ENCODE data around the gene PPP1R3G. TPM values are rescaled to one million over a fixed set of nuclear protein-coding genes. Genes with fewer than 3 reads are reported as not detected.

The PPP1R3G gene
- total RNA-seq, 1 donor from 2014 or later = 0.39 TPM

DNA sequence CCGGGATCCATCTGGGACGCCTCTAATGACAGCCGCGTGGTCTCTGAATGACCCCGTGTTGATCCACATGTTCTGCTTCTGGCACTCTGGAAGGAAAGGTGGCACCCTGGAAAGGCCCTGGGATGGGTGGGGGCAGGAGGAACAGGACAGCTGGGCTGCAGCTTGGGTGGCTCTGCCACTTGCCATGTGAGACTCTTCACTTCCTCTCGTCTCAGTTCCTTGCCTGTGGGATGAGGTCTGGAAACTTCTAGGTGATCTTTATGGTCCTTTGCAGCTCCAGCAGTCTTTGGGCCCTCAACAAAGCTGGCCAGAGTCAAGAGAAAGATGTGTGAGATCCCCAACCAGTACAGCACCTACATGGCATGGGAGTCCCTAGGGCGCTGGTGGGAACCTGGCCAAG is 26.5 kb downstream of the PPP1R3G start:
- Histone ChIP-seq H3K36me3 (ENCODE audit: insufficient read depth, low read length) (no peaks in the 10 kb centered on the region), H3K4me2 (ENCODE audit: low read length) (no peak overlapping the region), H3K4me1 (ENCODE audit: insufficient read depth, low read length) (no peaks in the 10 kb centered on the region), H3K27ac (ENCODE audit: low read depth, low read length) (no peak overlapping the region), H3K9ac (ENCODE audit: low read length) (no peak overlapping the region), H3K9me3 (ENCODE audit: insufficient read depth, low read depth, low read length) (no peaks in the 10 kb centered on the region), H3K79me2 (ENCODE audit: insufficient read depth, low read length) (no peaks in the 10 kb centered on the region), H3K27me3 (ENCODE audit: insufficient read depth, low read length) (no peaks in the 10 kb centered on the region), H3K4me3 (ENCODE audit: insufficient read depth, low read depth, low read length) (no peak overlapping the region), H2AFZ (ENCODE audit: low read depth, low read length) (no peak overlapping the region), H4K20me1 (ENCODE audit: insufficient read depth, low read length) (peaks cover 24% of the 10 kb centered on the region)
- H3K4me3 Mint-ChIP-seq (ENCODE audit: unreplicated experiment) = no peak overlapping the region
- H3K36me3 Mint-ChIP-seq (ENCODE audit: low read depth, unreplicated experiment) = peaks cover 17% of the 10 kb centered on the region
- H3K27ac Mint-ChIP-seq (ENCODE audit: unreplicated experiment) = no peak overlapping the region
- H3K4me1 Mint-ChIP-seq (ENCODE audit: low read depth, unreplicated experiment) = peaks cover 11% of the 10 kb centered on the region
- TF ChIP-seq CTCF (IDR thresholded peaks at IDR 0.05; ENCODE audit: insufficient read depth, low read depth, low read length) = no peak
- TF ChIP-seq EZH2 (IDR thresholded peaks at IDR 0.05; ENCODE audit: insufficient read depth, low read length) = no peak
- no peak for FAIRE-seq
- no peak for DNase-seq (ENCODE audit: low read depth)
- peaks cover 4% of the 10 kb centered on the region for H3K27me3 Mint-ChIP-seq (ENCODE audit: low read depth, unreplicated experiment)
- H3K9me3 Mint-ChIP-seq (ENCODE audit: unreplicated experiment) = peaks cover 5% of the 10 kb centered on the region

DNA sequence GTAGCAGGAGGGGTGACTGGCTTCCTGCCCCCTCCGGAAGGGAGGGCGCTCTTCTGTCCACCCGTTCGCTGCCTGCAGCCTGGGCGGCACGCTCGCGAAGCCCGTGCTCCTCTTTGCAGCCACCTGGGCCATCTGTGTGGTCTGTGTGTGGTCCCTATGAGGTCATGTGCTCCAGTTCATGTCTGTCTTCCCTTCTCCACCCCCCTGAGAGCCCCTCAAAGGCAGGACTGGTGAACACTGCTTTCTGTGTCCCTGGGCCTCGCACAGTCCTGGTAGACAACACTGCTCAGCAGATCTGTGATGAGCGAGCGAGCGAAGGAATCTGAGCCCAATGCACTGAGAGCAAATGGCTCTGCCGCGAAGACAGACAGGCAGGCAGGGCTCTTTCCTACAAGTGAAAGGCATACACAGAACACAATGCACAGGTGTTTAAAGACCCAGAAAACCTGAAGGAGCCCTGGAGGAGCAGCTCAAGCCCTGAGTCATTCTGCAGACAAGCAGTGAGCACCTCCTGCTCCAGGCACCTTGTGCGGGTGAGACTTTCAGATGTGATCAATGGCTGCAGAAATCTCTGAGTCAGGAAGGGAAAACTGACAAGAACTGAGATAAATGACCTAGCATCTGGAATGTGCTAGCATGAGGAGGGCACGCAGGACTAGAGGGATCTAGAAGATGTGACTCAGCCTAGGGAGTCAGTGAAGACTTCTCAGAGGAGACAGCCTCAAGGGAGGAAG is 27.1 kb downstream of the PPP1R3G start:
- no peak for TF ChIP-seq EZH2 (IDR thresholded peaks at IDR 0.05; ENCODE audit: insufficient read depth, low read length)
- no peak for TF ChIP-seq CTCF (IDR thresholded peaks at IDR 0.05; ENCODE audit: insufficient read depth, low read depth, low read length)
- Histone ChIP-seq H3K27ac (ENCODE audit: low read depth, low read length) (no peak overlapping the region), H3K27me3 (ENCODE audit: insufficient read depth, low read length) (no peaks in the 10 kb centered on the region), H3K4me3 (ENCODE audit: insufficient read depth, low read depth, low read length) (no peak overlapping the region), H3K4me2 (ENCODE audit: low read length) (no peak overlapping the region), H3K4me1 (ENCODE audit: insufficient read depth, low read length) (no peaks in the 10 kb centered on the region), H2AFZ (ENCODE audit: low read depth, low read length) (no peak overlapping the region), H3K79me2 (ENCODE audit: insufficient read depth, low read length) (no peaks in the 10 kb centered on the region), H4K20me1 (ENCODE audit: insufficient read depth, low read length) (peaks cover 24% of the 10 kb centered on the region), H3K9ac (ENCODE audit: low read length) (no peak overlapping the region), H3K9me3 (ENCODE audit: insufficient read depth, low read depth, low read length) (no peaks in the 10 kb centered on the region), H3K36me3 (ENCODE audit: insufficient read depth, low read length) (no peaks in the 10 kb centered on the region)
- Mint-ChIP-seq H3K36me3 (ENCODE audit: low read depth, unreplicated experiment) (peaks cover 13% of the 10 kb centered on the region), H3K9me3 (ENCODE audit: unreplicated experiment) (peaks cover 5% of the 10 kb centered on the region), H3K4me1 (ENCODE audit: low read depth, unreplicated experiment) (peaks cover 11% of the 10 kb centered on the region), H3K27ac (ENCODE audit: unreplicated experiment) (no peak overlapping the region), H3K27me3 (ENCODE audit: low read depth, unreplicated experiment) (peaks cover 4% of the 10 kb centered on the region), H3K4me3 (ENCODE audit: unreplicated experiment) (no peak overlapping the region)
- DNase-seq (ENCODE audit: low read depth) (peak; percentile 75), FAIRE-seq (no peak)

GRCh38 chr6:5113096-5113495 is 28.0 kb downstream of the PPP1R3G start:
- Histone ChIP-seq H3K4me1 (ENCODE audit: insufficient read depth, low read length) (no peaks in the 10 kb centered on the region), H4K20me1 (ENCODE audit: insufficient read depth, low read length) (peaks cover 24% of the 10 kb centered on the region), H3K4me3 (ENCODE audit: insufficient read depth, low read depth, low read length) (no peak overlapping the region), H3K27me3 (ENCODE audit: insufficient read depth, low read length) (no peaks in the 10 kb centered on the region), H3K79me2 (ENCODE audit: insufficient read depth, low read length) (no peaks in the 10 kb centered on the region), H3K27ac (ENCODE audit: low read depth, low read length) (no peak overlapping the region), H3K9me3 (ENCODE audit: insufficient read depth, low read depth, low read length) (no peaks in the 10 kb centered on the region), H3K4me2 (ENCODE audit: low read length) (no peak overlapping the region), H3K36me3 (ENCODE audit: insufficient read depth, low read length) (no peaks in the 10 kb centered on the region), H3K9ac (ENCODE audit: low read length) (no peak overlapping the region), H2AFZ (ENCODE audit: low read depth, low read length) (no peak overlapping the region)
- Mint-ChIP-seq H3K27ac (ENCODE audit: unreplicated experiment) (no peak overlapping the region), H3K27me3 (ENCODE audit: low read depth, unreplicated experiment) (peaks cover 4% of the 10 kb centered on the region), H3K36me3 (ENCODE audit: low read depth, unreplicated experiment) (peaks cover 13% of the 10 kb centered on the region), H3K4me3 (ENCODE audit: unreplicated experiment) (no peak overlapping the region), H3K9me3 (ENCODE audit: unreplicated experiment) (peaks cover 5% of the 10 kb centered on the region), H3K4me1 (ENCODE audit: low read depth, unreplicated experiment) (peaks cover 9% of the 10 kb centered on the region)
- TF ChIP-seq EZH2 (IDR thresholded peaks at IDR 0.05; ENCODE audit: insufficient read depth, low read length) = no peak
- no peak for FAIRE-seq
- DNase-seq (ENCODE audit: low read depth) = no peak

All from astrocyte (in vitro differentiated cells and primary cell).